Epithelial cell of prostate (primary cell): ENCODE measurements around the gene ZBED6.
"Not testable (repeated sequence)": the region's sequence is repeated elsewhere in the genome, so short reads cannot be mapped to it uniquely, and the experiment has no call there.

ENCODE experiments used
- DNase-seq: peaks from one replicate; pipeline ENCODE4 v3.0.0-alpha.2; 2011; ENCODE audit warnings: low read depth, low spot score
- H3K27ac ChIP-seq: fragments of 450-650 bp; 2 replicates; pipeline ENCODE4 v1.5.1; 2017; ENCODE audit warnings: mild to moderate bottlenecking

ZBED6 gene

DNA sequence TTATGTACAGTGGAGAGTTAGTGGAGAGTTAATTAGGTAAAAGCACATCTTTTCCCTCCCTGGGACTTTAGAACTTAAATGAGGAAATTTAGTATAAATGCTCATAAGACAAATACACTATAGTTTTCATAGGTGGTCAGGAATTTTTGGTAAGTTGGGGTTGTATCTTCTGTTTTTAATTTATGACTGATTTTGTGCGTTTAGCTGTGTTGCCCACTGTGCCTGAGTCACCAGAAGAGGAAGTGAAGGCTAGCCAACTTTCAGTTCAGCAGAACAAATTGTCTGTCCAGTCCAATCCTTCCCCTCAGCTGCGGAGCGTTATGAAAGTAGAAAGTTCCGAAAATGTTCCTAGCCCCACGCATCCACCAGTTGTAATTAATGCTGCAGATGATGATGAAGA is 33.8 kb downstream of the ZBED6 start:
- not testable (repeated sequence) for H3K27ac ChIP-seq

DNA sequence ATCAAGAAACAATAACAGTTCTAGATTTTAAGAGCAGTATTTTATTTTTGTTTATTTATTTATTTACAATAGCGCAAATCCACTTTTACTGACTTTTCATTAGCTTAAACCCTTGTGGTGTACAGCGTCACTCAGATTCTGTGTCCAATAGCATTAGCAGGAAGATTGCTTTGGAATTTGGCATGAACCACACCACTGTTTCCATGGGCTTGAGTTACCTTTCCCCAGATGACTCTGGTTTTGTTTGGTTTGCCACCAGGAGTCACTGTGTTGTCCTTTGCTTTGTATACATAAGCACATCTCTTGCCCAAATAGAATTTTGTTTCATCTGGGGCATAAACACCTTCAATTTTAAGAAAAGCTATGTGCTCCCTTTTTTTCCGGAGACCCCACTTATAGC is 40.1 kb downstream of the ZBED6 start:
- DNase-seq: no peak
- no peak overlapping the region for H3K27ac ChIP-seq

More for the DNA sequence above, 33.8 kb downstream of the ZBED6 start:
- DNase-seq: not testable (repeated sequence)

DNA sequence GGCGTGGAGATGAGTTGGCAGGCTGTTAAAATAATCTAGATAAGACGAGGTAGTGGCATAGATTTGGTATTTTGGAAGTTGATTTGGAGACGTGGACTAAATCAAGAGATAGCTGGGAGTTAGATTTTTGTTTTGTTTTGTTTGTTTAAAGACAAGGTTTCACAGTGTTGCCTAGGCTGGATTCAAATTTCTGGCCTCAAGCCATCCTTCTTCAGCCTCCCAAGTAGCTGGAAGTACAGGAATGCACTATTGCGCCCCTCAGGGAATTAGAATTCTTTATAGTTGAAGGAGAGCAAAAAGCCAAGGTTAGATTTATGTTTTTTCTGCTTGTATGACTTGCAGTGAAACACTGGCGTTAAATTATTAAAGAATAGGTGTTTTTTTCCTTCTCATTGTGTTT is 43.7 kb downstream of the ZBED6 start:
- no peak for DNase-seq
- H3K27ac ChIP-seq: no peak overlapping the region

DNA sequence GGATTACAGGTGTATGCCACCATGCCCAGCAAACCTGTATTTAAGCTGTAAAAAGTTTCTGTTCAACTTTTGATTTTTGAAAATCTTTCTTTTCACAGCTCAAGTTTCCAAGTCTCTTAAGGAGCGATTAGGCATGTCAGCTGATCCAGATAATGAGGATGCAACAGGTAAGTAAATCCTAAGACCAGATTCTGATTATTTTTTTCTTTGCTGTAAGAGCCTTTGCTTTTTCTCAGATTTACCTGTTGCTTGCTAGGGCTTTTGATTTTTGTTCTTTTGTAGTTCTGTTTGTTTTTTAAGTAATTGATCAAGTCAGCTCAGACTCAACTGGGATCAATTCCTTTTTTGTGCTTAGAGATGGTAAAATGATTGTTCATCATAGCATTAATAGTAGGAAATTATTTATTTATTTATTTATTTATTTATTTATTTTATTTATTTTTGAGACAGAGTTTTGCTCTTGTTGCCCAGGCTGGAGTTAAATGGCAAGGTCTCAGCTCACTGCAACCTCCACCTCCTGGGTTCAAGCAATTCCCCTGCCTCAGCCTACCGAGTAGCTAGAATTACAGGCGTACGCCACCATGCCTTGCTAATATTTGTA is 44.9 kb downstream of the ZBED6 start:
- H3K27ac ChIP-seq: no peak overlapping the region
- DNase-seq: no peak

DNA sequence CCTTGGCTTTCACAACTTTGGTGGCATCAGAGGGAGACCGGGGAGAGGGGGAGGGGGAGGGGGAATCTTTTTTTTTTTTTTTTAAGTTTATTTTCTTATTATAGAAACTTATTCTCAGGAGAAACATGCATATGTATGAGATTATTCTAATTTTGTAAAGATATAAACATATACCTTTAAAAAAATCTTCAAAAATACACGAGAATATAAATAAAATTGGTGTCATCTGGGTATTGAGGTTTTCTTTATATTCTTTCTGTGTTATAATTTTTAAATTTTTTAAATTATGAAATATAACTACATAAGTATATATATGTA is 47.1 kb downstream of the ZBED6 start:
- no peak for DNase-seq
- H3K27ac ChIP-seq: no peak overlapping the region

DNA sequence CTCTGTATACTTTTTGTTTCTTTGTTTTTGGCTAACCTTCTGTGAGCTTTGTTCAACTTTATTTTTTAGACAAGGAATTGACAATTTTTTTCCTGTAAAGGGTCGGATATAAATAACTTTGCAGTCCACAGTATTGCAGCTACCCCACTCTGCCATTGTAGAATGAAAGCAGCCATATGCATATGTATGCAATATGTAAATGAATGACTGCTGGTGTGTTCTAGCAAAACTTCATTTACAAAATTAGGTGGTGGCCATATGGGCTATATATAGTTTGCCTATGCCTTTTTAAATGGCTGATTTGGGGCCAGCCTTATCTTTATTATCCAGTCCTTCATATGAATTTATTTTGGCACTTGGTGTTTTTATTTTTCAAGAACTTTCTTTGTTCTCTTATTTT is 48.0 kb downstream of the ZBED6 start:
- no peak for DNase-seq
- H3K27ac ChIP-seq: no peak overlapping the region
